SK-N-MC (cell line): ENCODE results near the gene CIAO2B.
"Not testable (repeated sequence)": the region's sequence is repeated elsewhere in the genome, so short reads cannot be mapped to it uniquely, and the experiment has no call there.

ENCODE experiments used
- DNase-seq: peaks from one replicate; pipeline ENCODE4 v3.0.0-alpha.2; 2011; ENCODE audit warnings: low read depth, low spot score
- H3K27ac ChIP-seq: fragments of 200-600 bp; sonication (generic); 2 replicates; pipeline ENCODE4 v1.5.1; 2016; ENCODE audit warnings: mixed run types
- H3K36me3 ChIP-seq: fragments of 200-600 bp; sonication (generic); 2 replicates; pipeline ENCODE4 v1.6.1; 2017; ENCODE audit warnings: antibody characterized with exemption, low read length, mixed read lengths; ENCODE audit not compliant: insufficient read depth
- H3K4me3 ChIP-seq: fragments of 200-600 bp; sonication (generic); 2 replicates; pipeline ENCODE4 v1.5.1; 2016
- H3K9ac ChIP-seq: fragments of 200-600 bp; sonication (generic); 2 replicates; pipeline ENCODE4 v1.8.0; 2017; ENCODE audit warnings: mixed run types, mixed read lengths; ENCODE audit not compliant: insufficient read length
- H3K9me3 ChIP-seq: fragments of 200-600 bp; sonication (generic); 2 replicates; pipeline ENCODE4 v1.6.1; 2017; ENCODE audit warnings: low read depth, mild to moderate bottlenecking, antibody characterized with exemption, low read length, moderate library complexity, mixed read lengths
- EZH2 ChIP-seq: fragments of 200-600 bp; sonication (generic); IDR thresholded peaks from one replicate; pipeline ENCODE4 v1.6.1; 2017; ENCODE audit warnings: antibody characterized with exemption
- FOXP2 ChIP-seq: optimal IDR thresholded peaks from 2 replicates; pipeline ENCODE3; 2011; ENCODE audit warnings: mild to moderate bottlenecking, moderate library complexity; ENCODE audit not compliant: insufficient read depth; ENCODE audit errors: extremely low read length, control extremely low read depth
- POLR2AphosphoS5 ChIP-seq: IDR thresholded peaks from 2 replicates; pipeline ENCODE4 v1.6.1; 2012; ENCODE audit warnings: mild to moderate bottlenecking, low read depth, low read length, borderline replicate concordance

Gene CIAO2B

DNA sequence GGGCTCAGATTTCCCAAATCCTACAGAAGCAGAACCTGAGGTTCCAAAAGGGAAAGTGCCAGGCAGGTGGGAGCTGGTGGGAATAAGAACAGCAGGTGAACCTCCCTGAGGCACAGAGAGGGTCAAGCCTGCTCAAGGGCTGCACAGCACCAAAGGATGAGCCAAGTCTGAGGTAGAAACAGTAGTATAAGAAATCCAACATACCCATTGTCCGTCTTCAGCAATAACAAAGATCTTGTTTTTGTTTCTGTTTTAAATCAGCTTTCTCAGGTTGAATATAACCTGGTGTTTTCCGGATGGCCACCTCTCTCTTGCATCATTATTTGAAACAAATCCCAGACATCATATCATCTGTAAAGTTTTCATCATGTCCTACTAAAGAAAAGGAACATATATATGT, 16.2 kb upstream of the CIAO2B start:
- Histone ChIP-seq H3K36me3 (no peaks in the 10 kb centered on the region), H3K9me3 (no peaks in the 10 kb centered on the region), H3K9ac (no peak overlapping the region), H3K27ac (no peak overlapping the region), H3K4me3 (no peak overlapping the region)
- TF ChIP-seq FOXP2 (no peak), POLR2AphosphoS5 (no peak), EZH2 (no peak)
- no peak for DNase-seq

DNA sequence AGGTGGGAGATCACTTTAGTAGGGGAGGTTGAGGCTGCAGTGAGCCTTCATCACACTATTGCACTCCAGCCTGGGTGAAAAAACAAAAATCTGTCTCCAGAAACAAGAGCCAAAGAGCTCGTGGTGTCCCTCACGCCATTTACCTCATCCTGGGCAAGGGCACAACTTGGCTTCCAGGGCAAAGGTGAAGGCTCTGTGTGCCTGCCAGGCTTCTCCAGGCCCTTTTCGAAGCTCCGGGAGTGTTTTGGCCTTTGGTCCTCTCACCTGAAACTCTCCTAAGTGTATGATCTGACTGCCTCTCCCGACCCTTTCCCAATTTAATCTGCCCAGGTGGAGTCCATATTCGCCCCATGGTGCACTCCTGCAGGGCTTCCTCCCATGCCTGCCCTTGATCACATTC, 15.3 kb upstream of the CIAO2B start:
- Histone ChIP-seq H3K9ac (no peak overlapping the region), H3K36me3 (no peaks in the 10 kb centered on the region), H3K4me3 (no peak overlapping the region), H3K27ac (no peak overlapping the region), H3K9me3 (no peaks in the 10 kb centered on the region)
- no peak for DNase-seq
- no peak for TF ChIP-seq EZH2
- no peak for TF ChIP-seq POLR2AphosphoS5
- no peak for TF ChIP-seq FOXP2

DNA sequence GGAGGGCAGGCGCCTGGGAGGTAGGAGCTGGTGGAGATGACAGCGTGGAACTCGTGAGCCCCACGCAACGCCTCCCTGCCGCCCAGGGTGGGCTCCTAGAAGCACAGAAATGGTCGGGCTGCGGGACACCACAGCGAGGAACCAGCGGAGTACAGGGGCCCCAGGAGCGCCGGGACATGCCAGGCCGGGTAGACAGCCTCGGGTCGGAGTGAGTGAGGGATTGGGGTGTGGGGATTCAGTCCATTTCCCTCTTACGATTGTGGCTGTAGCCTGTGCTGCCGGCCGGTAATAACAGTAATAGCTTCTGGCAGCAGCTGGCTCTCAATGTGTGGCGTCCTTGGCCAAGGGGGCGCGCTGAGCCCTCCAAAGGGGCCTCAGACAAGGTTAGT, 14.6 kb upstream of the CIAO2B start:
- Histone ChIP-seq H3K36me3 (no peaks in the 10 kb centered on the region), H3K9ac (no peak overlapping the region), H3K4me3 (no peak overlapping the region), H3K9me3 (no peaks in the 10 kb centered on the region), H3K27ac (no peak overlapping the region)
- DNase-seq = no peak
- TF ChIP-seq POLR2AphosphoS5 = no peak
- TF ChIP-seq FOXP2 = no peak
- no peak for TF ChIP-seq EZH2

DNA sequence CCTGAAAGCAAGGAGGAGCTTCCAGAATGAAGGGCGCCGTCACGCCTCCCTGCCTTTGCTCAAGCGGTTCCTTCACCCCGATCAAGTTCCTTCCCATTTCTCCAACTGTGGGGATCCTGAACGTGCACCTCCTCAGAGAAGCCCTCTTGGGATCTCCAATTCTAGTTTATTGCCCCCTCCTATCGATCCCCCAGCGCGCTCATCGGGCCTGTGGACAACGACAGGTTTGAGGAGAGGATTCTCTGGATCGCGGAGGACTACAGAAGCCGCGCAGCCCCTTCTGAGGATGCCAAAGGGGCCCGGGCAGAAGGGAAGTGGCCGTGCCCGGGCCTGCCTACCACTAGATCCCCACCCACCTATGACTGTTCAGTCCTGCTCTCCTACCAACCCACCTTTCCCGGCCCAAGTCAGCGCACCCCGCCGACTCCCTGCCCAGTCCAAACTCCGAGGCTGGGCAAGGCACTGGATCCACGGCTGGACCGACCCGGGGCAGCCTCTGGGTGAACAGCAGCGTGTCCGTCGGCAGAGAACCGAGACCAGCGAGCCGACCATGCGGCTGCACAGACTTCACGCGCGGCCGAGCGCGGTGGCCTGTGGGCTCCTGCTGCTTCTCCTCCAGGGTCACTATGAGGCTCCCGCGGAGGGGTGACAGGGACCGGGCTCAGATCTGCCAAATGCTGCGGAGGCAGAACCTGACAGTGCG, 14.1 kb upstream of the CIAO2B start:
- no peaks in the 10 kb centered on the region for H3K9me3 ChIP-seq
- no peak overlapping the region for H3K27ac ChIP-seq
- no peak overlapping the region for H3K9ac ChIP-seq
- no peak overlapping the region for H3K4me3 ChIP-seq
- no peaks in the 10 kb centered on the region for H3K36me3 ChIP-seq
- TF ChIP-seq EZH2 (no peak), FOXP2 (no peak), POLR2AphosphoS5 (no peak)
- no peak for DNase-seq

DNA sequence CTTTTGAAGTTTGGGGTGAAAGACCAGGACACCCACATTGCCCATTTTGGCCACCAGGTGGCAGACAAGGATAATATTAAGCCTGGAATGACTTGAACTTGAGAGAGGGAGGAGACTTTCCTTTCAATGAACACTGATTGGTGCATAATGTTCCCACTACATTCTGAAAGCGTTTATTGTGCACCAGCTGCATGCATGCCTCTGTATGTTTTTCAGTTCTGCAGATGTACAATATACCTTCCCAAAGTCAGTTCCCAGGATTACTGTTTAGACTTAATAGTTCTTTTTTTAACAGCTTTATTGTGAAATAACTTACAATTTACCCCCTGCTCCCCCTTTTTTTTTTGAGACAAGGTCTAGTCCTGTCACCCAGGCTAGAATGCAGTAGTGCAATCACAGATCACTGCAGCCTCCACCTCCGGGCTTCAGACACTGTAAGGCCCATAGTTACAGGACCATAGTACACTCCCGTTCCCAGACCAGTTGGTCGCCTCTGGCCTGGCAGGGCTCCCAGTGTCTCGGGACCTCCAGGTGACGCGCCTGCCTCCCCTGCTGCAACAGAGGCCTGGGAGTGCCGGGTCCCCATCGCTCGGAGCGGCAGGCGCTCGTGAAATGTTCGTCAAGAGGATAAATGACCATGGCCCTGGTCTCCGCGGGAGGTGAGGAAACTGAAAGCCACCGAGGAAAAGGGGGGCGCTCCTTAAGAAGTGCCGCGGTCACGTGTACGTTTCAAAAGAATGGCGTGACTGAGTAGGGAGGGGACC, 13.3 kb upstream of the CIAO2B start:
- no peak overlapping the region for H3K4me3 ChIP-seq

DNA sequence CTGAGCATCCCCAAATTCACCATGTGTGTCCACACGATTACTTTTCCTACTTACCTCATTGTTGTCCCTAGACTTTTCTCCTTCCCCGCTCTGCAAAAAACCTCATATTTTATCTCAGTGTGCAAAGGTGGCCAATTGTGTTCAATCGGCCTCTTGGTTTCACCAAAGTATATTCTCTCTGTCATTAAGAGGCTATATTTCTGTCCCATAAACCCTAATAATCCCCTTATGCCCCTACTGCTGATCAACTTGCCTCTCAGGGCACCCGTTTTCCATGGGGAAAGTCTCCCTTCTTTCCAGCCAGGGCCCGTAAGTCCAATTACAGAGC, 12.7 kb upstream of the CIAO2B start:
- no peak for TF ChIP-seq FOXP2
- no peak for TF ChIP-seq EZH2
- Histone ChIP-seq H3K4me3 (no peak overlapping the region), H3K9ac (no peak overlapping the region), H3K9me3 (no peaks in the 10 kb centered on the region), H3K27ac (no peak overlapping the region), H3K36me3 (no peaks in the 10 kb centered on the region; the same call in 1 of the 2 replicates)
- no peak for DNase-seq

More for the DNA sequence above, 13.3 kb upstream of the CIAO2B start:
- DNase-seq = peak; percentile 40
- Histone ChIP-seq H3K27ac (no peak overlapping the region), H3K9me3 (no peaks in the 10 kb centered on the region), H3K9ac (no peak overlapping the region), H3K36me3 (no peaks in the 10 kb centered on the region)
- TF ChIP-seq EZH2 = no peak
- TF ChIP-seq FOXP2 = no peak
- TF ChIP-seq POLR2AphosphoS5 = no peak

DNA sequence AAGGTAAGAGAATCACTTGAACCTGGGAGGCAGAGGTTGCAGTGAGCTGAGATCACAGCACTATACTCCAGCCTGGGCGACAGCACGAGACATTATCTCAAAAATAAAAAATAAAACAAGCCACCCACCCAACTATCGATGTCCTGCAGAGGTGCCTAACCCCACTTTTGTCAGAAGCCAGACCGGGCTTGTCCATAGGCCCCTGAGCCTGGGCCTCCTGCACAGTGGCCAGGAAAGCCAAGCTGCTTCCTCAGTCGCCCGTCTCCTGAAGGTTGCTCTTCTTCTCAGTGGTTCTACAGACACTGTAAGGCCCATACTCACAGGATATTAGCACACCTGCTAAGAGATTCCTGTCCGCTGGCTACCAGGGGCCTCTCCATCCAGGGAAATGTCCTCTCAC, 12.3 kb upstream of the CIAO2B start:
- no peak overlapping the region for H3K4me3 ChIP-seq
- TF ChIP-seq EZH2 = no peak
- TF ChIP-seq POLR2AphosphoS5 = no peak
- TF ChIP-seq FOXP2 = no peak

DNA sequence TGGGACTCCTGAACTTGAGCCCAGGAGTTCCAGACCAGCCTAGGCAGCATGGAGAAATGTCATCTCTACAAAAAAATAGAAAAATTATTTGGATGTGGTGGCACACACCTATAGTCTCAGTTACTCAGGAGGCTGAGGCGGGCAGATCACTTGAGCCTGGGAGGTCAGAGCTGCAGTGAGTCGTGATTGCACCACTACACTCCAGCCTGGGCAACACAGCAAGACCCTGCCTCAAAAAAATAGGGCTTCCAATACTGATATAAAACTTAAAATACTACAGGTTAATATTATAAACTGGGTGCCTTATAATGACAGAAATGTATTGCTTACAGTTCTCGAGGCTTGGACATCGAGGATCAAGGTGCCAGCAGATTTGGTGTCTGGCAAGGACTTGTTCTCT, 11.7 kb upstream of the CIAO2B start:
- H3K9ac ChIP-seq = no peak overlapping the region
- TF ChIP-seq FOXP2 = no peak
- no peak for TF ChIP-seq POLR2AphosphoS5
- TF ChIP-seq EZH2 = no peak
- DNase-seq = no peak
- H3K36me3 ChIP-seq = no peaks in the 10 kb centered on the region; the same call in 1 of the 2 replicates
- H3K27ac ChIP-seq = no peak overlapping the region
- H3K9me3 ChIP-seq = no peaks in the 10 kb centered on the region
- no peak overlapping the region for H3K4me3 ChIP-seq

More for the DNA sequence above, 12.3 kb upstream of the CIAO2B start:
- Histone ChIP-seq H3K36me3 (no peaks in the 10 kb centered on the region; the same call in 1 of the 2 replicates), H3K9ac (no peak overlapping the region), H3K9me3 (no peaks in the 10 kb centered on the region), H3K27ac (no peak overlapping the region)
- no peak for DNase-seq

DNA sequence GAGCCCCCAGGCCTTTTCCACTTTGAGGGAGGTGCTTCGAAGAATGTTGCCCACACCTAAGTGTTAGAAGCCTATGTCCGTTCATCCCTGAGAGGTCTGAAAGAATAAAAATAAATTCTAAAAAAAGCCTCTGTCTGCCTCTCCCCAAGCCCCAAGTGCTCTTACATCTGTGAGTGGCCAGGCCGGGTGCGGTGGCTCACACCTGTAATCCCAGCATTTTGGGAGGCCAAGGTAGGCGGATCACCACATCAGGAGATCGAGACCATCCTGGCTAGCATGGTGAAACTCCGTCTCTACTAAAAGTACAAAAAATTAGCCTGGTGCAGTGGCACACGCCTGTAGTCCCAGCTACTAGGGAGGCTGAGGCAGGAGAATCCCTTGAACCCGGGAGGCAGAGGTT, 10.8 kb upstream of the CIAO2B start:
- not testable (repeated sequence) for H3K9ac ChIP-seq, H3K27ac ChIP-seq, DNase-seq, H3K36me3 ChIP-seq, H3K4me3 ChIP-seq, H3K9me3 ChIP-seq
